ENCODE measurements around the gene SIMC1.

SIMC1 gene

GRCh38 chr5:176317534-176318374, 79.5 kb downstream of the SIMC1 start:
- no peak for DNase-seq (ENCODE audit: low spot score)

- DNase-seq (ENCODE audit: low spot score): no peak
Observed at GRCh38 chr5:176319827-176320554, 81.8 kb downstream of the SIMC1 start.

GRCh38 chr5:176320577-176320976, 82.4 kb downstream of the SIMC1 start:
- no peak for DNase-seq (ENCODE audit: low spot score)

- DNase-seq (ENCODE audit: low spot score): no peak
Observed at GRCh38 chr5:176334031-176334770, 96.0 kb downstream of the SIMC1 start.

- no peak for DNase-seq (ENCODE audit: low spot score)
Observed at GRCh38 chr5:176337913-176338312, 99.7 kb downstream of the SIMC1 start.

GRCh38 chr5:176339304-176339703, 101.1 kb downstream of the SIMC1 start:
- DNase-seq (ENCODE audit: low spot score): no peak

GRCh38 chr5:176341325-176342157, 103.3 kb downstream of the SIMC1 start:
- DNase-seq (ENCODE audit: low spot score): no peak

GRCh38 chr5:176342158-176342483, 103.9 kb downstream of the SIMC1 start:
- DNase-seq (ENCODE audit: low spot score): no peak

- no peak for DNase-seq (ENCODE audit: low spot score)
Observed at GRCh38 chr5:176342766-176343458, 104.7 kb downstream of the SIMC1 start.

GRCh38 chr5:176350416-176350815, 112.2 kb downstream of the SIMC1 start:
- no peak for DNase-seq (ENCODE audit: low spot score)

GRCh38 chr5:176352116-176352878, 114.1 kb downstream of the SIMC1 start:
- no peak for DNase-seq (ENCODE audit: low spot score)

GRCh38 chr5:176353533-176353932, 115.3 kb downstream of the SIMC1 start:
- no peak for DNase-seq (ENCODE audit: low spot score)

GRCh38 chr5:176355400-176356178, 117.4 kb downstream of the SIMC1 start:
- DNase-seq (ENCODE audit: low spot score): no peak

GRCh38 chr5:176356179-176356566, 117.9 kb downstream of the SIMC1 start:
- no peak for DNase-seq (ENCODE audit: low spot score)

- DNase-seq (ENCODE audit: low spot score): no peak
Observed at GRCh38 chr5:176359658-176360057, 121.4 kb downstream of the SIMC1 start.

- DNase-seq (ENCODE audit: low spot score): no peak
Observed at GRCh38 chr5:176360894-176361436, 122.7 kb downstream of the SIMC1 start.

GRCh38 chr5:176361437-176362232, 123.4 kb downstream of the SIMC1 start, which contains the start of gene KIAA1191:
Gene KIAA1191, minus strand, starts transcription at chr5:176361764. Its CDS starts 2,256 bp downstream, at chr5:176359508.
- DNase-seq (ENCODE audit: low spot score): peak; percentile 93

- DNase-seq (ENCODE audit: low spot score): no peak
Observed at GRCh38 chr5:176362233-176362490, 123.9 kb downstream of the SIMC1 start.
